ENCODE data around the gene COL9A3.

The COL9A3 gene

GRCh38 chr20:62876902-62877816 is 60.3 kb downstream of the COL9A3 start:
- in situ Hi-C loops (cut with MboI; ENCODE audit: low sequenced_read_pairs), result no loop called here

GRCh38 chr20:62878244-62879038 is 61.6 kb downstream of the COL9A3 start:
- in situ Hi-C loops (cut with MboI; ENCODE audit: low sequenced_read_pairs), result no loop called here

DNA sequence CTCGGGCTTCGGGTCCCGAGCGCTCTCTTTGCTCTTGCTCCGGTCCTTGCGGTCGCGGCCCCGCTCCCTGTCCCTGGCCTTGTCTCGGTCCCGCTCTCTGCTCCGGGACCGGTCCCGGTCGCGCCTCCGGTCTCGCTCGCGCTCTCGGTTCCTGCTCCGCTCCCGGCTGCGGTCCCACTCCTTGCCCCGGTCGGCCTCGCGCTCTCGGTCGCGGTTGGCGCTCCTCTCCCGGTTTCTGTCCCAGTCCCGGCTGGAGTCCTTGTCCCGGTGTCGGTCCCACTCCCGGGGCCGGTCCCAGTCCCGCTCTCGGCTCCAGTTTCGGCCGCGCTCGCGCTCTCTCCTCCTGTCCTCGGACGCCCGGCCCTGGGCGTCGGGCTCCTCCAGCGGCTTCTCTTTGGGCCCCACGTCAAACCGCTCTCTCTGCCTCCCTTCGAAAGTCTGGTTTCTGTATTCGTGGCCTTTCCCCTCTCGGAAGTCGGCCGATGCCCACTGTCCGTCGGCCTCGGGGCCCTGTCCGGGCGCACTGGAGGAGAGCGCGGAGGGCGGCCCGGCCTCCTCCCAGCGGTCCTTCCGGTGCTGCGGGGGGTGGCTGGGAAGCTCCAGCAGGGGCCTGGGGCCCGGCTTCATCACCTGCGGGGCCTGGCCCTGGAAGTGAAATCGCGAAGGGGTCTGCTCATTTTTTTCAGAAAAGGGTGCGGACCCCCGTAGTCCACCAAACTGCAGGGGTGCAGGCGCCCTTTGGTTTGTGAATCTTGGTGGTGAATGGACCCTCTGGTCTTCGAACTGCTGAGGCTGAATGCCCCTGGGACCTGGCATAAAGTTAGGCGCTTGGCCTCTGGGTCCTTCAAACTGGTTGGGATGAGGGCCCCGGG is 62.7 kb downstream of the COL9A3 start:
- in situ Hi-C loops (cut with MboI; ENCODE audit: low sequenced_read_pairs), result no loop called here

DNA sequence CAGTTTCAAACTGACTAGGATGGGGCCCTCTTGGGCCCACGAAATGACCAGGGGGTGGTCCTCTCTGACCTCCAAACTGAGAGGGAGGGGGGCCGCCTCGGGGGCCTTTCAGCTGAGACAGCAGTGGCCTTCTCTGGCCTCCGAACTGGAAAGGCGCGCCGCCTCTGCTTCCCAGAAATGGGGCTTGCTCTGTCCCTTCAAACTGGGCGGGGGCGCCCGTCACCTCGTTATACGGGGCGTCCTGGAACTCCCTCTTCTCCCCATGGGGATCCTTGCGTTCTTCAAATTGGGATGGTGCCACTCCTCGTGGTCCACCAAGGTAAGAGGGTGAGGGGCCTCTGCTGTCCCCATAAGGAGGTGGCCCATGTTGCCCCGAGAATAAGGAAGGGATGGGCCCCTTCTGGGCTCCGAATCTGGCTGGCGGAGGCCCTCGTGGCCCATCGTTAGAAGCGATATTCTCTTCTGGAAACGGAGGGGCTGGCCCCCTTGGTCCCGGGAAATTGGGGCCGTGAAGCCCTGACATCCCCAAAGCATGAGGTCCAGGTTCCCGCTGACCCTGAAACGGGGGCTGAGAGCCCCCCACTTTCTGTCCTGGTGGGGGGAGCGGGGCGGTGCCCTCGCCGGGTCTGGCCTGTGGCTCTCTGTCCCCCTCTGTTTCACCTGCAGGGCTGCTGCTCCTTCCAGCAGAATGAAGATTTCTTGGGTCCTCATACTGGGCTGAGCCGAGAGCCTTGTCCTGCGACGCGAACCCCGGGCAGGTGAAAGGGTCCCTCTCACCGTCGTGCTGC is 63.5 kb downstream of the COL9A3 start:
- in situ Hi-C loops (cut with MboI; ENCODE audit: low sequenced_read_pairs), result no loop called here

- in situ Hi-C loops (cut with MboI; ENCODE audit: low sequenced_read_pairs), result no loop called here
Measured at GRCh38 chr20:62880935-62881661, 64.2 kb downstream of the COL9A3 start.

GRCh38 chr20:62881662-62882395 is 65.0 kb downstream of the COL9A3 start:
- in situ Hi-C loops (cut with MboI; ENCODE audit: low sequenced_read_pairs), result no loop called here

DNA sequence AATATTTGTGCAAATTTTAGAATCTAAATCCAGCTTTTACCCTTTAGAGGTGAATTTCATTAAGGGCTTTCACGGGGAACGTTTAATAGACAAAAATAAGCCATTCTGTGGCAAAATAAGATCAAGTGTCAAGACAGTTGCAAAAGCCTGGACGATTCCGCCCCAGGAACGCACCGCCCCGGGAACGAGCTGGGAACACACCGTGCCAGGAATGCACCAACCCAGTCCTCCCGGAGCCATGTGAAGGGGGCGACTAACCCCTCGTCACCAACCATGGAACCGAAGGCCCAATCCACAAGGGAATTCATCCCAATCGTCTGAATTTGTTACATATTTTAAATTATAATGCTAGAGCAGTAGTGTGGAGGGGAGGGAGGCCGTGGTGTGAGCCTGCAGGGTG is 65.6 kb downstream of the COL9A3 start:
- in situ Hi-C loops (cut with MboI; ENCODE audit: low sequenced_read_pairs), result no loop called here

DNA sequence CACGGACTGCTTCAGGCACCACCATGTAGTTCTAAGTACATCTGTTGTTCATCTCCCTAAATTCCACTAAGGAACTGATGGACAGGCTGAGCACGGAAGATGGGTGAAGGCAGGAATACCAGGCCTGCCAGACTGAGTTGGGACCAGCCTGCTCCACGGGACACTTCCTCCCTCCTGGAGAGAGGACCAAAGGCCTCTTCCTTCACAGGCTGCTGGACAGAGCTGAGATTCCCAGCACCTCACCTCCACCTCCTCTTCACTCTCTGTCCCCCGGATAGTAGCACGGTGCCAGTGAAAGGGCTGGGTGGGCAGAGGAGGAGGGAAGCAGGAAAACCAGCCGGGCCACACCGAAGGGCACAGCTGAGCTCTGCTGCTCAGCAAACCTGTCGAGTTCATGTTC is 67.7 kb downstream of the COL9A3 start:
- in situ Hi-C loops (cut with MboI; ENCODE audit: low sequenced_read_pairs), result no loop called here

GRCh38 chr20:62885046-62885895 is 68.4 kb downstream of the COL9A3 start:
- in situ Hi-C loops (cut with MboI; ENCODE audit: low sequenced_read_pairs), result no loop called here

GRCh38 chr20:62885896-62886708 is 69.3 kb downstream of the COL9A3 start:
- in situ Hi-C loops (cut with MboI; ENCODE audit: low sequenced_read_pairs), result no loop called here

DNA sequence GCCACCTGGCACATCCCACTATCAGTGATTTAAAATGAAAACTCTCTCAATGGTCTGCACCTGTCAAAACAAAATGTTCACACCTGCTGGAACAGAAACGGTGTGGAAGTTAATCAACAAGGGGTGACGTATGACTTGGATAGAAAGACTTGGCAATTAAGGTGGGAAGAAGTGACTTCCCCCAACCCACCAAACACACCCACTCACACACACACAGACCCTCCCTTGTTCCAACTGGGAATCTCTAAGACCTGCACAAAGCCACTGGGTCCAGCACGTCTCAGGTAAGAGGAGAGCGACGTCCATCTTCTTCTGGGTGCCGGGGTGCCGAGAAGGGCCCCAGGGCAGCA is 69.8 kb downstream of the COL9A3 start:
- in situ Hi-C loops (cut with MboI; ENCODE audit: low sequenced_read_pairs), result no loop called here

DNA sequence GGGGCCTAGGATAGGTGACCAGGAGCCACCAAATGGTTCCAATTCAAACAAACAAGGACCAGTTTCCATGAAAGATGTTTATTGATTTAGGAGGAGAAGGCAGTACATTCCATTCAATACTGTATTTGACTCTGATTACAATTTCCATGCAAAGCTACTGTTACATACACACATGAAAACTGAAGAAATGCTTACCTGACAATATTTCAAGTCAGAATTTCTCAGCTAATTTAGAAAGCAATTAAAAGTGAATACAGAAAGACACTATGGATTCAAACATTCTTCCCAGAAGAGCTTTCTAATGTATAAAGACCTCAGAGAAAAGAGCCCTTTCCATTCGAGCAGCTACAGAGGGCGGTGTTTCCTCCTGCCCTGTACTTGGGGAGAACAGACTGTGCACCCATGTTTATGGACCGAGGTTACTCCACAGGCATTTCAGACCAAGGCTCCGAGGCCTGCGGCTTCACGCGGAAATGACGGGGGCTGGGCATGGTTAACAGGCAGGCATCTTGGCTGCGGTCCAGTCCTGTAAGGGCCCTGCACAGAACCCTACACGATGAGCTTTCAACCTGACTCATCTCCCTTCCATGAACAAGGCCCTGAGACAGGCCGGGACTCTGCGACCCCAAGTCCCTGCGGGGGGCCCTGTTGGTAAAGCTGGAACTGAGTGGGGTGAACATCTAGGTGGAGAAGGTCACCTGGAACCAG is 70.5 kb downstream of the COL9A3 start:
- in situ Hi-C loops (cut with MboI; ENCODE audit: low sequenced_read_pairs), result no loop called here

GRCh38 chr20:62887860-62888239 is 71.0 kb downstream of the COL9A3 start:
- in situ Hi-C loops (cut with MboI; ENCODE audit: low sequenced_read_pairs), result no loop called here

- in situ Hi-C loops (cut with MboI; ENCODE audit: low sequenced_read_pairs), result no loop called here
Measured at GRCh38 chr20:62888406-62888805, 71.6 kb downstream of the COL9A3 start.

DNA sequence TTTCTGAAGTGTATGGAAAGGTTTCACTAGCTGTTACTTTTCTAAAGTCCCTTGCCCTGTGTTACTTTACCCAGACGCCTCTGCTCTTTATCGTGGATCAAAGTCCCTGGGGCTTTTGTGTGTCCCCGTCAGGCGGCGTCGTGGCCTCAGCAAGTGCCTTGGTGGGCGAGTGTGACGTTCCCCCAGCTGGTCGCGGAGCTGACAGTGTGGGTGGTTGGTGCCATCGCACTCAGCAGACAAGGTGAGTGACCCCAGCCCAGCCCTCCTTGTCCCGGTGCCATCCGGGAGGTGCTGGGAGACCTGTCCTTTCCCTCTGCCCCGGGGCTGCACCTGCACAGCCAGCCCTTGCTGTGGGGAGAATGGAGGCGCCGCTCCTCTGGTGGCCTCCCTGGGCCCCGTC is 72.1 kb downstream of the COL9A3 start:
- in situ Hi-C loops (cut with MboI; ENCODE audit: low sequenced_read_pairs), result no loop called here

DNA sequence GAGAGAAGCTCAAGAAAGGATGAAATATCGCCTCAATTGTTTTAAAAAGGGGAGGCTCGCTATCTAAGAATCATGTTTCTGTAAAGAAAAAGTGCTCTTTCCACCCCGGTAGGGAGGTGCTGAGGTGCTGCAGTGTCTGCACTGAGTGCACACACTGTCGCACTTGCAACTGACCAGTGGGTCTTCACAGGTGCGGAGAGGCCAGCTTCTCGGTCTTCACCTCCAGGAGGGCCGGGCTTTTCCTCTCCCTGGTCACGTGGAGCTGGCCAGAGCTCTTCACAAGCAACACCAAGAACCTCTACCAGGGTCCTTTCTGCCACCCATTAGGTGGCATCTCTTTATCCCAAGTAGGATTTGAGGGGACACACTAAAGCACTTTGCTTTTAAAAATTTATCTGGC is 72.6 kb downstream of the COL9A3 start:
- in situ Hi-C loops (cut with MboI; ENCODE audit: low sequenced_read_pairs), result no loop called here

GRCh38 chr20:62889871-62890270 is 73.0 kb downstream of the COL9A3 start:
- in situ Hi-C loops (cut with MboI; ENCODE audit: low sequenced_read_pairs), result no loop called here
